ENCODE results near the gene PSD2.

DNA sequence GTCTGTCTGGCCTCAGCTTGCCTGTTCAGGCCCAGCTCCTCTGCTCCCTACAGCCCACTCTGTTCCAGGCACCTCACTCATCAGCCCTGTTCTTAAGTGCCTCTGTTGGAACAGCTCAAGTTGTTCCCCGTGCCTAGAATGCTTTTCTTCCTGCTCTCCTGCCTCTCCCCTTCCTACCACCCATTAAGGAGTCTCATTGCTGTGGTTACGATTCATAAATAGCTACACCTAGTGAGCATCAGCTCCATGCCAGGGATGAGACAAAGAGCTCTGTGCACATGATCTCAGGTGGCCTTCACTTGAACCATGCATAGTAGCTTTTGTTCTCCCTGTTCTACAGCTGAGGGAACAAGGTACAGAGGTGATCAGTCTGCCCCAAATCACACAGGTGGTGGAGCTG, 54.3 kb downstream of the PSD2 start:
- TF ChIP-seq, protein P1, sequence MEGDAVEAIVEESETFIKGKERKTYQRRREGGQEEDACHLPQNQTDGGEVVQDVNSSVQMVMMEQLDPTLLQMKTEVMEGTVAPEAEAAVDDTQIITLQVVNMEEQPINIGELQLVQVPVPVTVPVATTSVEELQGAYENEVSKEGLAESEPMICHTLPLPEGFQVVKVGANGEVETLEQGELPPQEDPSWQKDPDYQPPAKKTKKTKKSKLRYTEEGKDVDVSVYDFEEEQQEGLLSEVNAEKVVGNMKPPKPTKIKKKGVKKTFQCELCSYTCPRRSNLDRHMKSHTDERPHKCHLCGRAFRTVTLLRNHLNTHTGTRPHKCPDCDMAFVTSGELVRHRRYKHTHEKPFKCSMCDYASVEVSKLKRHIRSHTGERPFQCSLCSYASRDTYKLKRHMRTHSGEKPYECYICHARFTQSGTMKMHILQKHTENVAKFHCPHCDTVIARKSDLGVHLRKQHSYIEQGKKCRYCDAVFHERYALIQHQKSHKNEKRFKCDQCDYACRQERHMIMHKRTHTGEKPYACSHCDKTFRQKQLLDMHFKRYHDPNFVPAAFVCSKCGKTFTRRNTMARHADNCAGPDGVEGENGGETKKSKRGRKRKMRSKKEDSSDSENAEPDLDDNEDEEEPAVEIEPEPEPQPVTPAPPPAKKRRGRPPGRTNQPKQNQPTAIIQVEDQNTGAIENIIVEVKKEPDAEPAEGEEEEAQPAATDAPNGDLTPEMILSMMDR (IDR thresholded peaks at IDR 0.05; ENCODE audit: insufficient read depth, low read length): no peak
- TF ChIP-seq, protein P2, sequence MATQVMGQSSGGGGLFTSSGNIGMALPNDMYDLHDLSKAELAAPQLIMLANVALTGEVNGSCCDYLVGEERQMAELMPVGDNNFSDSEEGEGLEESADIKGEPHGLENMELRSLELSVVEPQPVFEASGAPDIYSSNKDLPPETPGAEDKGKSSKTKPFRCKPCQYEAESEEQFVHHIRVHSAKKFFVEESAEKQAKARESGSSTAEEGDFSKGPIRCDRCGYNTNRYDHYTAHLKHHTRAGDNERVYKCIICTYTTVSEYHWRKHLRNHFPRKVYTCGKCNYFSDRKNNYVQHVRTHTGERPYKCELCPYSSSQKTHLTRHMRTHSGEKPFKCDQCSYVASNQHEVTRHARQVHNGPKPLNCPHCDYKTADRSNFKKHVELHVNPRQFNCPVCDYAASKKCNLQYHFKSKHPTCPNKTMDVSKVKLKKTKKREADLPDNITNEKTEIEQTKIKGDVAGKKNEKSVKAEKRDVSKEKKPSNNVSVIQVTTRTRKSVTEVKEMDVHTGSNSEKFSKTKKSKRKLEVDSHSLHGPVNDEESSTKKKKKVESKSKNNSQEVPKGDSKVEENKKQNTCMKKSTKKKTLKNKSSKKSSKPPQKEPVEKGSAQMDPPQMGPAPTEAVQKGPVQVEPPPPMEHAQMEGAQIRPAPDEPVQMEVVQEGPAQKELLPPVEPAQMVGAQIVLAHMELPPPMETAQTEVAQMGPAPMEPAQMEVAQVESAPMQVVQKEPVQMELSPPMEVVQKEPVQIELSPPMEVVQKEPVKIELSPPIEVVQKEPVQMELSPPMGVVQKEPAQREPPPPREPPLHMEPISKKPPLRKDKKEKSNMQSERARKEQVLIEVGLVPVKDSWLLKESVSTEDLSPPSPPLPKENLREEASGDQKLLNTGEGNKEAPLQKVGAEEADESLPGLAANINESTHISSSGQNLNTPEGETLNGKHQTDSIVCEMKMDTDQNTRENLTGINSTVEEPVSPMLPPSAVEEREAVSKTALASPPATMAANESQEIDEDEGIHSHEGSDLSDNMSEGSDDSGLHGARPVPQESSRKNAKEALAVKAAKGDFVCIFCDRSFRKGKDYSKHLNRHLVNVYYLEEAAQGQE (IDR thresholded peaks at IDR 0.05; ENCODE audit: insufficient replicate concordance, low read depth): no peak
- TF ChIP-seq GABPA (IDR thresholded peaks at IDR 0.05; ENCODE audit: low read depth): no peak

All from HL-60 (cell line).